Stimulated activated CD4-positive, alpha-beta T cell treated with anti-CD3 and anti-CD28 coated beads, Interleukin-4, amount 100 ng/mL, for 24 hours (primary cell): ENCODE data around the gene UBE2A.

Source experiments
- DNase-seq: peaks from one replicate; pipeline ENCODE4 v3.0.0-alpha.2; 2020

The UBE2A gene

GRCh38 chrX:119574394-119575266, at the start of gene UBE2A:
Gene UBE2A, plus strand, starts transcription at chrX:119574563. Its CDS starts 149 bp downstream, at chrX:119574712.
- peak; percentile 89 for DNase-seq

DNA sequence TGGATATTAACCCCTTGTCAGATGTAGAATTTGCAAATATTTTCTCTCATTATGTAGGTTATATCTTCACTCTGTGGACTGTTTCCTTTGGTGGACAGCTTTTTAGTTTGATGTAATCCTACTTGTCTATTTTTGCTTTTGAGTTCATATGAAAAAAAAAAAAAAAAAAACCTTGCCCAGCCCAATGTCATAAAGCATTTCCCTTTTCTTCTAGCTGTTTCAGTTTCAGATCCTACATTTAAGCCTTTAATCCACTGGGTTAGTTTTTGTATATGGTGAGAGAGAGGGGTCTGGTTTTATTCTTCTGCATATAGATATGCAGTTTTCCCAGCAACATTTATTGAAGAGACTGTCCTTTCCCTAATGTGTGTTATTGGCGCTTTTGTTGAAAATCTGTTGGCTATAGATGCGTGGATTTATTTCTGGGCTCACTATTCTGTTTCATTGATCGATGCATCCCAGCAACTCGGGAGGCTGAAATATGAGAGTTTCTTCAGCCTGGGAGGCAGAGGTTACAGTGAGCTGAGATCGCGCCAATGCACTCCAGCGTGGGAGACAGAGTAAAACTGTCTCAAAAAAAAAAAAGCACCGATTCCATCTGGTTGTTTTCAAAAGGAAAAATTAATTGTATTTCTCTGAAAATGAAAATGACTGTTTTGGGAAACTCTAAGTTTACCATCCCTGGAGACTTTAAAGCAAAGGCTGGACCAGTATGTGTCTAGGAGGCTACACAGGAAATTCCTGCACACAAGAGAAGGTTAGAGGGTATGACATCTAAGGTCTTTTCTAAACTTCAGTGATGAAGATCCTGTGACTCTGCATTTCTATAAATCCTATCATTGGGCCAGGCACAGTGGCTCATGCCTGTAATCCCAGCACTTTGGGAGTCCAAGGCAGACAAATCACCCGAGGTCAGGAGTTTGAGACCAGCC, 44.8 kb upstream of the UBE2A start:
- no peak for DNase-seq

- DNase-seq: no peak
Observed at GRCh38 chrX:119537487-119537886, 36.9 kb upstream of the UBE2A start.

GRCh38 chrX:119539872-119540271, 34.5 kb upstream of the UBE2A start:
- no peak for DNase-seq

GRCh38 chrX:119541188-119541587, 33.2 kb upstream of the UBE2A start:
- no peak for DNase-seq

DNA sequence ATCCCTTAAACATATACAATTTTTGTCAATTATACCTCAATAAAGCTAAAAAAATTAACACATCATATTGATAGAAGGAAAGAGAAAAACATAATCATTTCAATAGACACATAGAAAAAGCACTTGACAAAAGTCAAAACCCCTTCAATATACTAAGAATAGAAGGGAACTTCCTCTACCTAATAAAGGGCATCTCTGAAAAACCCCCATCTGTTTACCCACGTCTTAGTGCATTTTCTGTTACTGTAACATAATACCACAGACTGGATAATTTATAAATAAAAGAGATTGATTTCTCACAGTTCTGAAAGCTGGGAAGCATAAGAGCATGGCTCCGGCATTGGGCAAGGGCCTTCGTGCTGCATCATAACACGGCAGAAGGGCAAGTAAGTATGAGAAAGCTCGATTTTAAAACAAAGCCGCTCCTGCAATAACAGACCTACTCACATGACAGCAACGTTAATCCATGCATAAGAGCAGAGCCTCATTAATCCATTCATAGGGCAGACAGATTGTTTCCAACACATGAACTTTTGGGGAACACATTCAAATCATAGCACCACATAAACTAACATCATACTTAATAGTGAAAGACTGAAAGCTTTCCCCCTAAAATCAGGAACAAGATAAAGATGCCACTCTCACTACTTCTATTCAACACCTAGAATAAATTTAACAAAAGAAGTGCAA, 24.9 kb upstream of the UBE2A start:
- DNase-seq: no peak

DNA sequence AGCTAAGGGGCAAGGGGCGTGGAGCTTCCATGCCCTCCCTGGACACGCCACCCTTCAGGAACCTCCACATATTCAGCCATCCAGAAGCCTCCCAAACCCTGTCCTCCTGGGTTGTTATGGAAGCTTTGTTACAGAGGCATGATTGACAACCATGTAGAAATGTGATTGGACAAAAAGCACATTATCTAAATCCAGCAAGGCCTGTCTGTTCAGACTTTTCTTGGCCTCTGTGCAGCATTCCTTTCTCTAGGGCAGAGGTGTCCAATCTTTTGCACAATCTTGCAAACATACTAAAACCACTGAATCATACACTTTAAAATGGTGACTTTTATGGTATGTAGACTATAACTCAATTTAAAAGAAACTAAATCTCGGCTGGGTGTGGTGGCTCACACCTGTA, 21.9 kb upstream of the UBE2A start:
- no peak for DNase-seq

DNA sequence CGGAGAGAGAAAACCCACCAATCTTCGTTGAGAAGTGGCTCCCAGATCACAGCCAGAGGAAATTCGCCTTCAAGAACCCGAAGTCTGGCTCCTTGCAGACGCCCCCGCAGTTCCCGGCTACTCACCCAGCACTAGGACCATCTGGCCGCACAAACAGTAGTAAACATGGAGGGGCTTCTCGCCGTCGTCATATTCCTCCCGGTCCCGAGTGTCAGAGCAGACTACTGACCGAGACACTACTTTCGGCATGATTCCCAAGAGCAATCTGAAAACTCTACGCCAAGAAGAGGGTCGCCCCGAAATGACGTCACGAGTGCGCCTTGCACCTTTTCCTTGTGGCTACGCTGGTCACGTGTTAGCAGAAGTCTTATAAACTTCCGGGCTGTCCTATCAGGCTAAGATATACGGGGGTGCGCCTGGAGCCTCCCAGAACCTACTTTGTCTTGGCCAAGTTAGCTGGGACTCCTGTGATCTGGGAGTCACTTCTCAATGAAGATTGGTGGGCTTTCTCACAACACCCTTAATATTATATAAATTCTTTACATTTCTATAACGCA, 9.2 kb upstream of the UBE2A start, which contains the start of gene STEEP1:
TSS of gene STEEP1 (minus strand) at position 303 of the 557 bp plus-strand sequence. CDS start at position 249, 54 bp downstream.
- DNase-seq: peak; percentile 87

DNA sequence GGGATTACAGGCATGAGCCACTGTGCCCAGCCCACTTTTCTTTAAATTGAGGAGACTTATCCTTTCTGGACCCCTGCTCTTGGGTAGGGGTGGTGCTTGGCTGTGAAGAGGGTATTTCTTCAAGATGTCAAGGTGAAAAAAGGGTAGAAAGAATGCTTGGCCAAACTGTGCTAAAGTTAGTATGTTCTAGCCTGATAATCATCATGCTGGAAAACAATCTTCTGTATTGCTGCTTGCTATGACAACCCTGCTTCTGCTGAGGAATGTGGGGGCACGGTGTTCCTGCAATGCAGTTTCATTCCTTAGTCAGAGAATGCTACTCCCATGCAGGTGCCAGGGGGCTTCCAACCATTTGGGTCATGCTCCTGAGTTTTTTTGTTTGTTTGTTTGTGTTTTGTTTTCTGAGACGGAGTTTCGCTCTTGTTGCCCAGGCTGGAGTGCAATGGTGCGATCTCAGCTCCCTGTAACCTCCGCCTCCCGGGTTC, 4.0 kb upstream of the UBE2A start:
- no peak for DNase-seq

DNA sequence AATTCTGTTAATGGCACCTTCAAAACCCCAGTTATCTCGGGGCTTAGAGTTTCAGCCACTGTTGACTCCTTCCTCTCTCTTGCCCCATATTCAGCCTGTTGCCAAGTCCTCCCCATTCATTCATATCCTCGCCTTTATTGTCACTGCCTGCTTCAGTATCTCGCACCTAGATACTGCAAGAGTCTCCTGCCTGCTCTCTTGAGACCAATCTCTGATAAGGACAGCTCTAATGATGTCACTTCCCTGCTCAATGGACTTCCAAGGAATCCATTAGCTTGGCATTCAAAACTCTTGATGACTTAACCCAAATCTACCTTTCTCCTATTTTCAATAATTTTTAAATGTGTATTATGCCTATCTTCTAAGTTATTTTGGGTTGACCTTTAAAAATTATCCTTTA, 1.1 kb upstream of the UBE2A start:
- DNase-seq: no peak

GRCh38 chrX:119573840-119574393, 446 bp upstream of the UBE2A start:
- no peak for DNase-seq

DNA sequence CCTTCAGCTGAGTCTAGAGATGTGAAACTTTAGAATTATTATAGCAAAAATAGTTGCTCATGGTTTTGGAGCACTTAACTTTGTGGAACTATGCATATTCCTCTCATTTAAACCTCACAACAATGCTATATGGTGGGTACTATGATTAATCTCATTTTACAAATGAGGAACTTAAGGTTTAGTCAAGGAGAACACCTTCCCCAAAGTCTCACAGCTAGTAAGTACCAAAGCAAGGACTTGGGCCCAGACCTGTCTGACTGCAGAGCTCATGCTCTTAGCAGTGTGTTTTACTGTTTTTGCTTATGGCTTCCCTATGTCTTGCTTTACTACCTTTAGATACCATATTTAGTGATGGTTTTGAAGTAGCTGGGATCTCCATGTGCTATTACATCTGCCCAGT, 5.1 kb downstream of the UBE2A start:
- DNase-seq: no peak

DNA sequence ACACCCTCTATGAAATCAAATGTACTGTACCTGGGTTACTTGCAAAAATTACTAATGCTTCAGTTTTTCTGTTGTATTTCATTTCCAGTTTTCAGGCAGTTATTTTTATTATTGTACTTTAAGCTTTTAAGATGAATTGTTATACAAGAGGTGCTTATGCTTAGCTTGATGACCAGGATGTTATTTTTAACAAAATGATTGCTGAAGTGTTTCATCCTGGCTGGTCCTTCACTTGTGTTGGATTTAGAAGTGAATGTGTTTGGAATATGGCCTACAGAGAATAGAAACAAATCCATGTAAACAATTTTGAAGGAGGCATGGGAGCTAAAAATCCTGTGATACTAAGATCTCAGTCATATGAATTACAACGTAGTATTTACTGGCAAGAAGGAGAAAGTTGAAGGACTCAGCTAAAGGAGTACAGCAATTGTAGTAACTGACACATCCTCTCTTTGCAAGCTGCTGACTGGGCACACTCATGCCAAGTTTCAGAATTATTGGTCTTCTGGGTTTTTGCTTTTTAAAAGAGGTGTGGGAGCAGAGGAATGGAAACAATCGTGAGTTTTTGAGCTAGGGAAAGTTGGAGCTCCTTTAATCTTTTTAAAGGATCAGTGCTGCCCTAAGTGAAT, 9.2 kb downstream of the UBE2A start:
- DNase-seq: no peak

DNA sequence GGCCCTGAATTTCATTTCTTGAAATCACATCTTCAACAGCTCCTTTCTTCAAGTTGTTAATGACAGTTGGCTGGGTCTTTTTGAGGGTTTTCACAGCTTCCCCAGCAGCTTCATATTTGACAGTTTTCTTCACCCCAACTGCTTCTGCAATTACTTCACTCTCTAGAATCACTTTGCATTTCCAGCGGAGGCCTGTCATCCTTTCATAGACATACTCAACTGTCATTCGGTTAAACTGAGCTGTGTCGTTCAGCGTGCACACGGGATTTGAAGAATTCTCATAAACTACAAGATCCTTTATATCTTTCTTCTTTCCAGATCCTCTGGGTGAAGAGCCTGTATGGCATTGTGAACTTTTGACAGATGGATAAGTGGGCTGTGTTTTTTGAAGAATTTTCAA, 15.4 kb downstream of the UBE2A start:
- no peak for DNase-seq

DNA sequence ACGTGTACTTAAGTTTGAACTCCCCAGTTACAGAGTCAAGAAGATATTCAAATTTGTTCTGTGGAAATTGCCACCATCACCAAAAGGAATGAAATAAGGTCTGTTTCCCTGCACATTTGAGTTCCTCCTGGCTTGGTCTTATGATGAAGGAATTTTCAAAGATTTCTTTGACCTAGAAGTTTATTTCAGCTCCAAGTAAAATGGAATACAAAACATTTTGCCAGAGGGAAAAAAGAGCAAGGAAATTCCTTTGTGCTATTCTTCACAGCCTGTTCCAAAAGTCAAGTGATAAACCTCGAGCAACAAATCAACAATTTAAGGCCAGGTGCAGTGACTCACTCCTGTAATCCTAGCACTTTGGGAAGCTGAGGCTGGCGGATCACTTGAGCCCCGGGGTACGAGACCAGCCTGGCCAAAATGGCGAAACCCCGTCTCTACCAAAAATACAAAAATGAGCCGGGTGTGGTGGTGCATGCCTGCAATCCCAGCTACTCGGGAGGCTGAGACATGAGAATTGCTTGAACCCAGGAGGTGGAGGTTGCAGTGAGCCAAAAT, 28.4 kb downstream of the UBE2A start:
- DNase-seq: no peak

DNA sequence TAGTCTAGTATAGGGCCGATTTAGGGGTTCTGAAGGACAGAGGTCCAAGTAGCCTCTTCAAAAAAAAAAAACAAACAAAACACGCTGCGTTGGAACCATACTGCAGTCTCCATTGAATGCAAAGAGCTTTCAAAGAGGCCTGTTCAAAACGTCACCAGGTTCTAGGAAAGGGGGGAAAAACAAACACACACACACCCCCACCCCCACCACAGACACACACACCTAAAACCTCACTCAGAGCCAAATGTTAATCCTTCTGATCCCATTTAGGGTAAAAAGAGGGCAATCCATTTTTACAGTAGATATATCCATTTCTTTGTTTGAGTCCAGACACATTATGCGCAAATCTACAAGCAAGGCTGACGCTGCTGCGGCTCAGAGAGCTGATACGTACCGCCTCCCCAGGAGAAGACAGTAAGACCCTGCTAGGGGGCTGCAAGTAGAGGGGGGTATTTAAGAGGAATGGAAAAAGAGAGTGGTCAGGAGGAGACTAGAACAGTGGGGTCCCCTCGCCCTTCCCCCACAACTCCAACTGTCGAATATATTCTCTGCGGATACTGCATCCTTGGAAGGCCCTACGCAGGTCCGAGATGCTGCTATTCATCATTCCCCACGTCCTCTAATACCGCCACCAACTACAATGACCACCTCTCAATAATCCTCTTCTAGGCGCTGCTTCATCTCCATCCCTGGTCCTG, 30.6 kb downstream of the UBE2A start:
- no peak for DNase-seq

GRCh38 chrX:119605464-119606279, 31.3 kb downstream of the UBE2A start:
- DNase-seq: peak; percentile 42

GRCh38 chrX:119606280-119607017, 32.1 kb downstream of the UBE2A start, which contains the start of gene NKRF:
Gene NKRF, minus strand, starts transcription at chrX:119606424.
- peak; percentile 89 for DNase-seq

- no peak for DNase-seq
Observed at GRCh38 chrX:119607018-119607389, 32.6 kb downstream of the UBE2A start.
